ENCODE results near the gene DIP2C. TPM values are rescaled to one million over a fixed set of nuclear protein-coding genes. Genes with fewer than 3 reads are reported as not detected.

DIP2C gene
- polyA plus RNA-seq, 12 donors: 18.1 to 31.7 (median 26.1) TPM; not detected in 1

DNA sequence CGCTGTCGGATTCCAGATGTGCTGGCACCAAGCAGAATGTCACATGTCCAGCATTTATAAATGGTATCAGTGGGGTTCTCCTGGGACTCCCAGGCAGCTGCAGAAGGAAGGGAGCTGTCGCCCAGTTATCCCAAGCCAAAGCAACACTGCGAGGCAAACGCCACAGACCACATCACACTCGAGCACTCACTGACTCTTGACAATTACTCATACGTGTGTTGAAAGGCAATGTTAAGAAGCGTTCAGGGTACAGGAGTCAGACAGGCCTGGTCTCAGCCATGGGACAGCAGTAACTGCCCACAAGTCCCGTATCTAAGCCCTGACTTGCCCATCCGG, 113.4 kb downstream of the DIP2C start:
- no peak for DNase-seq

DNA sequence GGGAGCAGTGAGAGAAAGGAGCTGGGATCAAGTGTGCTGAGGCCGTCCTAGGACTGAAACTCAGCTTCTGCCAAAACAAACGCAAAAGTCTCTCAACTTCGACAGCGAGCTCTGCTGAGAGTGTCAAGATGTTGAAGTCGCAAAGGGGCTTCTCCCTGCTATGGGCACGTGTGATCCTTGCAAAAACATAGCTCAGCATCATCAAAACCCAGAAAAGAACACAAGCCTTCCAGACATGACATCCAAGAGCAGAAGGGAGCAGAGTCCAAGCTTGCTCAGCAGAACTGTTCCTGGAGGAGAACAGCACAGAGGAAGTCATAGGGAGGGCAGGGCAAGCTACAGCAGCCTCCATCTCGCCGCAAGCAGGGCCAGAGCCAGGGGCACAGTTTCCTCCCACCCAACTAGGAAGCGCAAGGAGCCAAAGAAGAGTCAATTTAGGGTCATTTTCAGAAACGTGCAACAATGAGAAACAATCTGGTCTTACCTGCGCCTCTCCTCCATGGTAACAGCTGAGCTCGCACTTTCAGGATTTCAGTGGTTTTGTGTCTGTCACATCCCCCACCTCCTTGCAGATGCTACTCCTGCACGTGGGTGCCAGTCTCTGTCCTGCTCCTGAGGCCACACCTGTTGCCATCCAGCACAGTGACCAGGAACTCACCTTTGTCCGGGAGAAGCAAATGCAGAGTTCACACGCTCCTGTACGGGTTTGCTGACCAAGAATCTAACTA, 113.9 kb downstream of the DIP2C start:
- no peak for DNase-seq

DNA sequence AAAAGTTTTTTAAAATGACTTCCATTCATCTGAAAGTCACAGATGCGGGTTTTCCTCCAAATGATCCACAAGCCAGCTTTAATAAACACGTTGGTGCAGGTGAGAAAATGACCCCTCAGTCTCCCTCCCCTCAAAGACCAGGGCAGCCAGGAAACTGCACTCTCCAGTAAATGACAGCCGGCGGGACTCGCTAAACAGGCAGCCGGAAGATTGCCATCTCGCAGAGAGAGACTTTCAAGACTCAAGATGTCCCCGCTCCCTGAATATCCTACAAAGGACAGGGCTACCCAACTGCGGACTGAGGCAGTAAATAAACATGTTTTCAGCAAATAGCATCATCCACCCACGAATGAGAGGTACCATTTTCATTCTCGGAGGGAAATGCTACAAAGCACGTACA, 116.8 kb downstream of the DIP2C start:
- DNase-seq: no peak

DNA sequence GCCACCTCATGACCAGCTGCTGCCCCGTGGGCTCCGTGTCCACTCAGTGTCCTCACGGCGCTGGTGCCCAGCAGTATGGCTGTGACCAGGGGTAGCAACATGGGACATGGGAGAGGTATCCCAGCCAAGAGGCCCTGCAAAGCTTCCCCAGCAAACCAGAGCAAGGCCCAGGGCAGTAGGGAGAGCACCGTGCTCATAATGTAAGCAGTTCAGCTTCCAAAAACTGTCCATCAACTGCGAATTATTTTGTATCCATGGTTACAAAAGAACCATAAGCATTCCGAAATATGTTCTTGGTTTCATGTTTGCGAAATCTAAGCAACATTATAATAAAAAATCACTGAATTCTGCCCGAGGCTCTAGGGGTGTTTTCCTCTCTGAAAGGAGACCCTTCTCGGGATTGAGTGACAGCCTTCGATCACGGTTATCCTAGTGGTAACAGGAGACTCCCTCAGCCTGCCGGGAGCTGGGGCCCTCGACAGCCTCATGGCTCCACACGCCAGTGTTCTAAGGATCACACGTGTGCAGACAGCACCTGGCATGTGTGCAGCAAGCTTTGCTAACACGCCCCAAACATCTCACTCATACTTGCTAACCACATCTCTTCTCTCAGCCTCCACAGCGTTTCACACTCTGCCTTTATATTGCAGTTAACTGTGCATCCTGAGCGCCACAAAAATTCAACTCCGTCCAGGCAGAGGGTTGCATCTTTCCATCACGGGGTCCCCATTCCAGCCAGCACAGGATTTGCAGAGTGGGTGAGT, 117.6 kb downstream of the DIP2C start:
- DNase-seq: no peak

DNA sequence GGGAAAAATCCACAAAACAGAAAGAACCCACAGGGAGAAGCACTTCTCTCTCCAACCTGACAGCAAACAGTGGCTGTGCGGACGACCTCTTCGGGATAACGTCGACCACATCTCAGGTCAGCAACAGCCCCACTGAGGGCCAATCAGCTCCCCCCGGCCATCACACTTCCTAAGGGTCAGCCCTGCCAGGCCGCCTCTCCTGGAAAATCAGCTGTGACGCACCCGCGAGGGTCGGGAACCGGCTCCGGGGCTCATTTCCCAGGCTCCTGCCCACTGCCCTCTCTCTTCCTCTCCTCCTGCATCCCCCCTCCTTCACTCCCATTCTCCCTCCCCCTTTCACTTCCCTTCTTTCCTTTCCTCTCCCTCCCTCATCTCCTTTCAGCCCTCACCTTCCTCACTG, 118.3 kb downstream of the DIP2C start:
- no peak for DNase-seq

DNA sequence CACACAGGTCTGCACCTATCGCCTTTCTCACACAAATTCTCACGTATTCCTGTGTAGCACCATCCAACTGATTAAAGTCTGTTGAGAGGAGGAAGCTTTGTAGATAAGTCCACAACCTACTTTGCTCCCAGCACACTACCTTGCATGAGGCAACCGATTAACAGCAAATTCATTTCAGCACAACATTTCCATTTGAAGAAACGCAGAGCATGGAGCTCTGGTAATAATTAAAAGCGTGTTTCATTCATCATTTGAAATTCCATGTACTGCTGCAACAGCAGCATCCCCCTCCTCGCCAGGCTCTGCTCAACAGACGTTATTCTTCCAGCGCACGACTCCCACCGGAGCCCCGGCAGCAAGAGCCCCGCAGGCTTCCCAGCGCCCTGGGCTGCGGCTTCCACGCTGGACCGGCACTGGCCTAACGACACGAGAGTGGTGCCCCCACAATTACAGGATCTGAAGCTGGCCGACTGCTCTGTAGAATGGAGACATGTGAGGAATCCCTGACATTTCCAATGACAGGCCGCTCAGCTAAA, 118.8 kb downstream of the DIP2C start:
- DNase-seq: no peak

DNA sequence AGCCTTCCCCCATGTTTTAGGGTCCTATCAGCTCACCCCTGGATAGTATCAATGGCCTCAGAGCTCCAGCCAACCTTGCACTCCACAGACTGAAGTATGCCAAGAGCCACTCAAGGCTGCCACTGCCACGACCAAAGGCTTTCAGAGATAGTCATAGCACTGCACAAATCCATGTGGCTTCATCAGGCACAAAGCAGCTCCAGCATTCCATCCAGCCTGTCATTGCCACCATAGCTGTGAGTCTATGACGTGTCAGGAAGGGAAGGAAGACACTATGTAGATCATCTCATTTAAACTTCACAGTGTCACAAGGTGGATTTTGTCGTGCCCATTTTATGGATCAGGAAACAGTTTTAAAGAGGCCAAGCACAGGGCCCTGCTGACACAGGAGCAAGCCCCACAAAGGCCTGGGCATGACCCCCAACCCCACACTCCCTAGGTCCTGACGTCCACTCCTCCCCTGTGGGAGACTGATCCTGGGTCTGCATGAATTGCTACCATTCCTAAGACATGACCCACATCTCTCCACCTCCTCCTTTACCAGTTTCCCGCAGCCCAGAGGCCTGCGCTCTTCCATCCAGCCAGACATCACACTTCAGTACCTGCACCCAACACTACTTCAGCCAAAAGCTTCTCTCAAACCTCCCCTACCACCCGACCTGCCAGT, 119.4 kb downstream of the DIP2C start:
- no peak for DNase-seq

DNA sequence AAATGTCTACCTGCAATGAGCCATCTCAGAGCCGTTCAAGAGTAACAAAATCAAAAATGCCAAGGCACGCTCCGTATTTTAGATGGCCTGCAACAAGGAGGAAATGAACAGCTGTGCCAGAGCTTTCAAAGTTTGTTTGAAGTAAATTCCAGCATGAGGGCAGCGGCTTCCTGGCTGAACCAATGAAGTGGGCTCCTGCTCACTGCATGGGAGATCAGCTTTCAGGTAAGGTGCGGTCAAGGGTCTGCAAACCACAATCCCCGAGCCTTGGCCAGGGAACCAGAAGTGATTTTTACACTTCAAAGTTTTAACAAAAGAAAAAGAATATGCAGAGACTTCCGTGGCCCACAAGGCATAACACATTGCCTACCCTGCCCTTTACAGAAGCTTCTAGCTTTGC, 120.6 kb downstream of the DIP2C start:
- no peak for DNase-seq

DNA sequence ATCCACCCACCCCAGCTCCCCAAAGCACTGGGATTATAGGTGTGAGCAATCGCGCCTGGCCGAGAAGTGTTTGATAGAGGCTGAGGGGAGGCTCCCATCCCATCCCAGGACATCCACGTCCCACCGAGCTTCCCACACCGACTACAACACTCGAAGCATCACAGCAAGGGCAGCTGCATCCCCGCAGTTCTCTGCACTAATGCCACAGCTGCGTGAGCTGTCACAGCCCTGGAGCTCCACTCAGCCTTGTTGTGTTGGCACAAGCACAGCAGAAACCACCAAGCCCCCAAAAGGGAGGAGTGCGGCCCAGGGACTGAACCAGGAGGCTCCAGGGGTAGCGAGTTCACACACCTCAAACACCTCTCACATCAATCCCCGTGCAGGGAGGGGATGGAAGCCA, 121.6 kb downstream of the DIP2C start:
- DNase-seq: no peak

DNA sequence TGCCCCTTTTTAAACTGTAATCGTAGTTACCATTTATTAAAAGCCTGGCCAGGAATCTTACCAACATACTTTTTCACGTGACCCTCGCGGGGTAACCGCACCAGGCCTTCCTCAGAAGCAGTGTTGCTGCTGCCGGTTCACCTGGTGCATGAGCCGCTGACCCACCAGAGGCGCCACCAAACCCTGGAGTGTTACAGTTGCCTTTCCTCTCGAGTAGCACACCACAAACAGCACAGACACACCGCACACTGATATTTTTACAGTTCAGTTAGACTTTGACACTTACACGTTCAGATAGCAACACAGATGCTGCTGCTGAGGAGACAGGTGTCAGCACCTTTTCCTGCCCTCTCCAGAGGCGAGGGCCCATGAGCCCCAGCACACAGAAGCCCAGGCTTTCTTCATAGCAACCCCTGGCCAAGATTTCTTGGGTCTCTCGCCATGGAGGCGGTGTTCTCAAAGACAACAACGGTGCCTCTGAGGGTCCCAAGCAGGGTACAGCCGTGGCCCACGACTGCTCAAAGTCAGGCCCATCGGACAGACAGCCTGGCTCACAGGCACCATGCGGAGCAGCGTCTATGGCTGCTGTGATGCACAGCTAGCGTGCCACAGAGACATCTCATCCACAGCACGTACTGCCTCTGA, 123.1 kb downstream of the DIP2C start:
- DNase-seq: no peak

DNA sequence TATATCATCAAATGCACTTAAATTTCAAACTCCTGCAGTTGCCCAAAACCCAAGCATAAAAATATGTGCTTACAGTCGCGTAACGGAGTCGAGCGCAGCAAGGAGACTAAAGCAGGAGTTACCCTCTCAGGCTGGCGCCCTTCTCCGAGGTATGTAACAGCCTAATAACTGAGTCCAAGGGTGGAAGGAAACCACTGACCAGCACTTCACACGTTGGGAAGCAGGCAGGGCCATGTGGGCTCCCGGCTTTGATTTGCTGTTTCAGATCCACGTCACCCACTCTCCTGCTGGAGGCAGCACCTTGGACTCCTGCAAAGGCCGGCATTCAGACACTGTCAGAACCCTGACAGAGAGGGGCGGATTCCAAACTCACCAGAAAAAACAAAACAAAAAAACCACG, 123.8 kb downstream of the DIP2C start:
- DNase-seq: no peak

DNA sequence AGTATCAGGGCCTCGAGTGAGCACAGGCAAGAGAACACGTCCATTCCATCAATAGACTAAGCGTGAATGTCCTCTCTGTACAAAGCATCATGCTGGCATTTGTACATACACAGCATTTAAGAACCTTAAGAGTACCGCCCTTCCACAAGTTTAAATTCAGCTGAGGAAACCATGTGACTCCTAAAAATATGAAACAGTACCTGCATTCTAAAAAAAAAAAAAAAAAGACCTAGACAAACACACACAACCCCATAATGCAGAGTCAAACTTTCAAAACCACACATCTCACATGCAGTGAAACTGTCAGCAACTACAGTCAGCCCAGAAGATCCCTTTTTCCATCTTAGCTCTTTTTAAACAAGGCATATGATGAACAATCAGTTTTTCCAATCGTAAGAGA, 124.3 kb downstream of the DIP2C start:
- DNase-seq: no peak

DNA sequence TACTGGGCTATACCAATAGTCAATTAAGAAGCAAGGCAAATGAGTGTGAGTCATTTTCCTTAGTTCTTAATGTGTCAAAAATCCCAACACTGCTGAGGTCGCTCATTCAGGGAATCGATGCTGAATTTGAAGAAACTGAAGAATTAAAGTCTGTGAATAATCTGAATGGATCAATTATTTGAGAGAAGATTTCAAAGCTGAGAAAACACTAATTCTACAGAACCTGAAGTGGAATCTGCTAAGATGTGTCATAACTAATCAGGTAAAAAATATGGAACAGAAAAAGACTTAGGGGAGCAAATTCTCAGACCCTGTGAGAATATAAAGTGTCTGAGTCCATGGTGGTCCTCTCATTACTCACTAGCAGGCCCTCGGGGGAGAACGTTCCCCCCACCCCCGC, 125.6 kb downstream of the DIP2C start:
- no peak for DNase-seq

DNA sequence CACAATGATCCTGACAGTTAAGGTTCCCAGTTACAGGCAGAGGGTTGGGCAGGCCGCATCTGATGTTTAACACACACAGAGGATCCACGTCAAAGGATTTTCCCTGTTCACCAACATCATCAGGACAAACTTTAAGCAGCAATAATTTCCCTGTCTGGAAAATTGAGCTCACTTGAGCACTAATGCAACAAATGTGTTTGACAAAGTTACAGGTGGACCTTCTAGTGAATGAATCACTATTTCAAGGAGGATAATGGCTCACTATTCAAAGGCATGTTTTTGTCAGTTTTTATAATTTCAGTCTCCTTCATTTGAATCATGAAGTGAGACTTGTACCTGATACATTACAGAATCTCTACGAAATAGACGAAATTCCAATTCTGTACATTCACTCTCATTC, 127.3 kb downstream of the DIP2C start:
- DNase-seq: no peak

DNA sequence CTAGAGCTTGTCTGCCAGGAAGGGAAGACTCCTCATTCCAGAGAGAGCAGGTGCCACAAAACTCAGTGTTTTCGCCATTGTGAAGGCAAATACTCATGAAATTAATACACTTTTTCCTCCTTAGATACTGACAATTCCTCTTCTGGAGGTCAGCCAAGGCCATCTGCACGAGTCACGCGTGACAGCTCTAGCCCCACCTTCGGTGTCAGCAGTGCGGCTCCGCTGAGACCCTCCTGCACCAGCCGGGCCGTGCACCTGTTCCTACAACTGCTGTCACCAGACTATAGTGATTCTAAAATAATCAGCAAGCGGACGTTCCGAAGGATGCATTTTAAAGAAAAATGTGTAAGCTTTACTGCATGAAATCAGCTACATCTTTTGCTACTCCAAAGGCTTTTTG, 127.7 kb downstream of the DIP2C start:
- no peak for DNase-seq

DNA sequence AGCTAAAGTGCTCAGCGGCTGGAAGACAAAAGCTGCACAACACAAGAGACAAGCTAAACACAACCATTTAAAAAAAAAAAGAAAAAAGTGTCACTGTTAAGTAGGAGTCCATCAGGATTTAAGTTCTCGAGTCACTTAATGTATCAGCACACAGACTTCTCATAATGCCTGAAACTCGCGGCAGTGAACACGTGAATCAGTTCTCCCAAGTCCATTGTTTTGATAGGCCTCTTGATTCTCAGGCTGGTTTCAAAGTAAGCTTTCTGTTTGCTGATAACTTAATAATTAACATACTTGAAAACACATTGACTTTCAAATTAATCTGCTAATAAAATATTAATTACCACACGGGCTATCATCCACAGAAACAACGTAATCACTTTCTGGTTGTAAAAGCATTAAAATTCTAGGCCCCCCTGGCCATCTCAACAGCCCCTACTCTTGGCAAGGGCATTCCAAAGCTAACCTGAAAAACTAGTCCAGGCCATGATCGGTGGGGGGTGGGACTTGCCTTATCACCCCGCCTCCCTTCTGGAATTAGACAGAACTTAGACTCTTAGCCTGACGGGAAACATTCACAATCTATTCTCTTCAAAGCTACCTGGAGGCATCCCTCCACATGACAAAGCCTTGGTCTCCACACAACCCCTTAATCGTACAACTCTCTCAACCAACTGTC, 129.0 kb downstream of the DIP2C start:
- no peak for DNase-seq

DNA sequence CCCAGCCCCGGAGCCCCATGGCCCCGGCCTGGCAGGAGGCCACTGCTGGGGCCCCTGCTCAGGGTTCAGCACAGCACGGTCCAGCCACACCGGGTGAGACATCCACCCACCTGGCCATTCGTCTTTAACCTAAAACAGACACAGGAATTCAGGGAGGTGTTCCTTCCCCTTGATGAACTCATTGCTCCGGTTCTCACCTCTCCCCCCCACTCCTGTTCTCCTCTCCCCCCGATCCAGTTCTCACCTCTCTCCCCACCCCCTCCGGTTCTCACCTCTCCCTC, 129.8 kb downstream of the DIP2C start:
- no peak for DNase-seq

DNA sequence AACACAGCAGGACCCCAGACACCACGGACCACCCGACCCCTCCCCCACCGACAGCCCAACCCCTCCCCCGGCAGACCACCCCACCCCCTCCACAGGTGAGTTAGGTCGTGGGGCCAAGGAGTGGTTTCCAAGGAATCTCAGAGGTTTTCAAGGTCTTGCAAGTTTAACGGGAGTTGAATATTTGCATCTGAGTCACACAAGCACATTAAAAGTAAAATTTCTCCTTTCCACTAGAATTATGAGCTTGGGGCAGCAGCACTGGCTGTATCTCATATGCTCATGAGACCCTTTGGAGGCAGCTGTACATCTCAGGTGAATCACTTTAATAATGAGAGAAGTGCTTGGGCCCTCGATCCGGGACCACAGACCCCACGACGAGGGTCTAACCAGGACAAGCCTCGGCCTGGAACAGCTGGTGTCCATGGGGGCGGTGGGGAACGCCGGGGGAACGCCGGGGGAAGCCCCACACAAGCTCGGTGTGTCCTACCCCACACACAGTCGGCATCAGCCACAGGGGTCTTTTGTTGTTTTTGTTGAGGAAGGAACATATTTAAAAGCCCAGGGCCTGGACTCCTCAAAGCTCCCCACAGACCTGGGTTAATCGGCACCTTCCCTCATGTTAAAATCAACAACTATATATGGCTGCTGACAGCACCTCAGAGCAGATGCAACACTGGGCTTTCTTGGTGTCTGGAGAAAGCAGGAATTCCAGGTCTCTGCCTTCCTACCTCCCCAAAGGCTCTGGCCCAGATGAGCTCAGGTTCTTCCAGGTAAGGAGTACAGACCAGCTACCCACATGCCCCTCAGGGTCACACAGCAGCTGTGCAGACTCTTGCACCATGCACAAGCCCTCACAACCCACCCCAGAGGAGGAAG, 130.3 kb downstream of the DIP2C start:
- DNase-seq: no peak

DNA sequence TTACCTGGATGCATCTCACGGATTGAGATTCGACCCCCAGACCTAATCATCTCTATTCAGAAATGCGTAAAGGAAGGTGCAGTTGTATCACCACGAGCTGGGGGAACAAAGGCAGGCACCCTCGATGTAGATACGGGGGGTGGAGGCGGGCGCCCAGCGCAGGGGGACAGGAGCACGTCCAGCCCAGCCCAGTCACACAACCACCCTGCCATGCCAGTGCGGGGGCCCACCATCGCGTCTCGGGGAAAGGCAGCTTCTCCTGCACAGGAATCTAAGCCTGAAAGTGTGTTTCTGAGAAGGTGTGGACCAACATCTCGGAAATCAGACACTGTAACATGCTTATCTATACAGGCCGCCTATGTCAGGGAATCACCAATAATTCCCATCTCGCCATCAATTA, 131.1 kb downstream of the DIP2C start:
- DNase-seq: no peak

DNA sequence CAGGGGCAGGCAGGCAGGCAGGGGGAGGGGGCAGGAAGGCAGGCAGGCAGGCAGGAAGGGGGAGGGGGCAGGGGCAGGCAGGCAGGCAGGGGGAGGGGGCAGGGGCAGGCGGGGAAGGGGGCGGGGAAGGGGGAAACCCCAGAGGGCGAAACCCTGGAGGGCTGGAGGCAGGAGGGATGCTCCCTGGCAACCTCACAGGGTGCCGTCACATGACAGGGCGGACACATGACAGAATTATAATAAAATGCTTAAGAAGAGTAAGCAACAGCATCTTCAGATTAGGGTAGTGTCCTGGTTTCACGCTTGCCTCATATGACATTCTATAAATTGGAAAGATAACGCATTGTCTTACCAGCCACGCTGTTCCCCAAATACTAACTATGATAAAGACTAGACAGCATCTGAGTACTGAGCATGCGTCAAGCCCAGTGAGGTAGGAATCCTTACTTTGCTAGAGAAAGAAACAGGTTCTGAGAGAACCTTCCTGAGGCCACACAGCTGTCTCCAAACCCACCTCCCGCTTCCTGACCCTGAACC, 131.6 kb downstream of the DIP2C start:
- no peak for DNase-seq

Measured in muscle of arm (tissue), 12 donors.